Loucy (cell line): ENCODE measurements around the gene DDX42.
"Not testable (repeated sequence)": the region's sequence is repeated elsewhere in the genome, so short reads cannot be mapped to it uniquely, and the experiment has no call there.

Source experiments
- H2AFZ ChIP-seq: fragments of 200-600 bp; sonication (generic); 2 replicates; pipeline ENCODE4 v1.6.0; 2016; ENCODE audit warnings: antibody characterized with exemption, mild to moderate bottlenecking, low read length, moderate library complexity
- H3F3A ChIP-seq: fragments of 200-600 bp; 2 replicates; pipeline ENCODE4 v1.6.0; 2016; ENCODE audit warnings: antibody characterized with exemption, low read depth, mild to moderate bottlenecking
- H3K27me3 ChIP-seq: fragments of 200-600 bp; sonication (generic); 2 replicates; pipeline ENCODE4 v1.6.1; 2014; ENCODE audit warnings: low read length, mild to moderate bottlenecking; ENCODE audit not compliant: insufficient read depth, poor library complexity, severe bottlenecking
- H3K36me3 ChIP-seq: fragments of 200-600 bp; sonication (generic); 2 replicates; pipeline ENCODE4 v1.6.1; 2016; ENCODE audit warnings: low read length; ENCODE audit not compliant: insufficient read depth
- H3K4me1 ChIP-seq: fragments of 200-600 bp; sonication (generic); 2 replicates; pipeline ENCODE4 v1.5.1; 2014; ENCODE audit warnings: low read length, mild to moderate bottlenecking; ENCODE audit not compliant: insufficient read depth, poor library complexity, severe bottlenecking
- H3K4me2 ChIP-seq: fragments of 200-600 bp; sonication (generic); 2 replicates; pipeline ENCODE4 v1.6.0; 2014; ENCODE audit warnings: antibody characterized with exemption, low read length, low read depth, mild to moderate bottlenecking; ENCODE audit not compliant: poor library complexity, severe bottlenecking
- H3K4me3 ChIP-seq: fragments of 200-600 bp; sonication (generic); 2 replicates; pipeline ENCODE4 v1.5.1; 2014; ENCODE audit warnings: low read length, mild to moderate bottlenecking, mixed read lengths; ENCODE audit not compliant: poor library complexity, severe bottlenecking
- H3K79me2 ChIP-seq: fragments of 200-600 bp; sonication (generic); 2 replicates; pipeline ENCODE4 v1.6.1; 2014; ENCODE audit warnings: low read length; ENCODE audit not compliant: insufficient read depth
- H3K9ac ChIP-seq: fragments of 200-600 bp; sonication (generic); 2 replicates; pipeline ENCODE4 v1.6.0; 2014; ENCODE audit warnings: mild to moderate bottlenecking, low read depth, low read length, moderate library complexity; ENCODE audit not compliant: poor library complexity, severe bottlenecking
- H3K9me2 ChIP-seq: fragments of 200-600 bp; sonication (generic); replicated peaks from 2 replicates; pipeline ENCODE4 v1.6.1; 2016; ENCODE audit warnings: low read depth, low read length, mixed read lengths
- H3K9me3 ChIP-seq: fragments of 200-600 bp; sonication (generic); 2 replicates; pipeline ENCODE4 v1.6.1; 2014; ENCODE audit warnings: mild to moderate bottlenecking, antibody characterized with exemption, low read length, low read depth; ENCODE audit not compliant: insufficient read depth
- H4K20me1 ChIP-seq: fragments of 200-600 bp; sonication (generic); 2 replicates; pipeline ENCODE4 v1.6.0; 2014; ENCODE audit warnings: antibody characterized with exemption, low read length, mild to moderate bottlenecking; ENCODE audit not compliant: insufficient read depth, poor library complexity, severe bottlenecking
- EZH2phosphoT487 ChIP-seq: fragments of 200-600 bp; IDR thresholded peaks from 2 replicates; pipeline ENCODE4 v1.6.1; 2018; ENCODE audit warnings: antibody characterized with exemption, mild to moderate bottlenecking, moderate library complexity, borderline replicate concordance
- TF ChIP-seq, protein P1 (sequence below): fragments of 200-600 bp; sonication (generic); conservative IDR thresholded peaks from 2 replicates; pipeline ENCODE4 v1.5.1; 2014; ENCODE audit warnings: mild to moderate bottlenecking, antibody characterized with exemption, low read length

Gene DDX42

GRCh38 chr17:63790057-63790456 is 16.1 kb downstream of the DDX42 start:
- peaks cover 38% of the 10 kb centered on the region for H4K20me1 ChIP-seq
- H3K9ac ChIP-seq, result no peak overlapping the region
- H3K79me2 ChIP-seq, result peaks cover 69% of the 10 kb centered on the region
- no peak overlapping the region for H3K4me2 ChIP-seq
- no peaks in the 10 kb centered on the region for H3F3A ChIP-seq
- no peak for TF ChIP-seq EZH2phosphoT487
- TF ChIP-seq, protein P1, sequence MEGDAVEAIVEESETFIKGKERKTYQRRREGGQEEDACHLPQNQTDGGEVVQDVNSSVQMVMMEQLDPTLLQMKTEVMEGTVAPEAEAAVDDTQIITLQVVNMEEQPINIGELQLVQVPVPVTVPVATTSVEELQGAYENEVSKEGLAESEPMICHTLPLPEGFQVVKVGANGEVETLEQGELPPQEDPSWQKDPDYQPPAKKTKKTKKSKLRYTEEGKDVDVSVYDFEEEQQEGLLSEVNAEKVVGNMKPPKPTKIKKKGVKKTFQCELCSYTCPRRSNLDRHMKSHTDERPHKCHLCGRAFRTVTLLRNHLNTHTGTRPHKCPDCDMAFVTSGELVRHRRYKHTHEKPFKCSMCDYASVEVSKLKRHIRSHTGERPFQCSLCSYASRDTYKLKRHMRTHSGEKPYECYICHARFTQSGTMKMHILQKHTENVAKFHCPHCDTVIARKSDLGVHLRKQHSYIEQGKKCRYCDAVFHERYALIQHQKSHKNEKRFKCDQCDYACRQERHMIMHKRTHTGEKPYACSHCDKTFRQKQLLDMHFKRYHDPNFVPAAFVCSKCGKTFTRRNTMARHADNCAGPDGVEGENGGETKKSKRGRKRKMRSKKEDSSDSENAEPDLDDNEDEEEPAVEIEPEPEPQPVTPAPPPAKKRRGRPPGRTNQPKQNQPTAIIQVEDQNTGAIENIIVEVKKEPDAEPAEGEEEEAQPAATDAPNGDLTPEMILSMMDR, result no peak
- H3K9me3 ChIP-seq, result no peaks in the 10 kb centered on the region
- H3K36me3 ChIP-seq, result peaks cover 83% of the 10 kb centered on the region
- no peaks in the 10 kb centered on the region for H3K4me1 ChIP-seq
- no peak overlapping the region for H2AFZ ChIP-seq
- no peaks in the 10 kb centered on the region for H3K27me3 ChIP-seq
- H3K4me3 ChIP-seq, result no peak overlapping the region
- no peaks in the 10 kb centered on the region for H3K9me2 ChIP-seq

GRCh38 chr17:63792055-63792729 is 18.2 kb downstream of the DDX42 start:
- Histone ChIP-seq H3K4me2 (no peak overlapping the region), H3K36me3 (peaks cover 95% of the 10 kb centered on the region), H3F3A (no peaks in the 10 kb centered on the region), H3K79me2 (peaks cover 61% of the 10 kb centered on the region), H3K4me3 (no peak overlapping the region), H3K9ac (no peak overlapping the region), H3K9me2 (no peaks in the 10 kb centered on the region), H3K27me3 (no peaks in the 10 kb centered on the region), H2AFZ (no peak overlapping the region), H4K20me1 (peaks cover 28% of the 10 kb centered on the region), H3K9me3 (no peaks in the 10 kb centered on the region), H3K4me1 (no peaks in the 10 kb centered on the region)
- TF ChIP-seq, protein P1, result no peak
- TF ChIP-seq EZH2phosphoT487, result no peak

DNA sequence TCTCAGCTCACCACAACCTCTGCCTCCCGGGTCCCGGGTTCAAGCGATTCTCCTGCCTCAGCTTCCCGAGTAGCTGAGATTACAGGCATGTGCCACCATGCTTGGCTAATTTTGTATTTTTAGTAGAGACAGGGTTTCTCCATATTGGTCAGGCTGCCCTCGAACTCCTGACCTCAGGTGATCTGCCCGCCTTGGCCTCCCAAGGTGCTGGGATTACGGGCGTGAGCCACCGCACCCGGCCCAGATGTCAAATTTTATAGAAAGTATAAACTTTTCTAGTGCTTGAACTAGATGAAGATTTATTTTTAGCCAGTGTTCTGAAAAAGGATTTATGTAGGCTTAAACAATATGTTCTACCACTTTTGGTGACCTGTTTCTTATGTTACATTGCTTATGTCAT is 22.4 kb downstream of the DDX42 start:
- H4K20me1 ChIP-seq, result peaks cover 23% of the 10 kb centered on the region
- H3K27me3 ChIP-seq, H3K4me3 ChIP-seq, H3K4me1 ChIP-seq, H3K9ac ChIP-seq, H3K4me2 ChIP-seq, H2AFZ ChIP-seq, H3K9me2 ChIP-seq, H3K9me3 ChIP-seq, H3F3A ChIP-seq: not testable (repeated sequence)
- H3K79me2 ChIP-seq, result peaks cover 21% of the 10 kb centered on the region
- H3K36me3 ChIP-seq, result peaks cover 98% of the 10 kb centered on the region

- H3K79me2 ChIP-seq, result peaks cover 14% of the 10 kb centered on the region
- no peaks in the 10 kb centered on the region for H3K27me3 ChIP-seq
- no peaks in the 10 kb centered on the region for H3K9me3 ChIP-seq
- H3F3A ChIP-seq, result no peaks in the 10 kb centered on the region
- H3K9me2 ChIP-seq, result no peaks in the 10 kb centered on the region
- peaks cover 97% of the 10 kb centered on the region for H3K36me3 ChIP-seq
- no peaks in the 10 kb centered on the region for H3K4me1 ChIP-seq
- no peak overlapping the region for H3K4me3 ChIP-seq
- H3K9ac ChIP-seq, result no peak overlapping the region
- no peak overlapping the region for H2AFZ ChIP-seq
- TF ChIP-seq, protein P1, result no peak
- TF ChIP-seq EZH2phosphoT487, result no peak
- H3K4me2 ChIP-seq, result no peak overlapping the region
- peaks cover 16% of the 10 kb centered on the region for H4K20me1 ChIP-seq
These were observed 24.7 kb downstream of the DDX42 start for GRCh38 chr17:63798572-63799106.
